Activated CD4-positive, alpha-beta T cell treated with anti-CD3 and anti-CD28 coated beads, Interleukin-2, amount 10 ng/mL, durations not matched to agents 7 days and 5 days (primary cell): ENCODE results near the gene MARK2. TPM values are rescaled to one million over a fixed set of nuclear protein-coding genes. Genes with fewer than 3 reads are reported as not detected.

Source experiments
- CTCF ChIA-PET: fragments of 350-600 bp; sonication (Branson Sonifier 250); formaldehyde crosslinking; loops from one replicate; lab custom pipeline; 2021; ENCODE audit warnings: antibody characterized with exemption; lab: Charles Lee
- POLR2A ChIA-PET: fragments of 350-600 bp; sonication (Branson Sonifier 250); formaldehyde crosslinking; loops from one replicate; lab custom pipeline; 2021; ENCODE audit warnings: antibody characterized with exemption; lab: Charles Lee
- DNase-seq: peaks from one replicate; pipeline ENCODE4 v3.0.0-alpha.2; 2020
- H3K27ac Mint-ChIP-seq: one replicate; pipeline ENCODE4 v1.8.0; 2021; ENCODE audit warnings: mild to moderate bottlenecking, moderate library complexity, mixed read lengths
- H3K27me3 Mint-ChIP-seq: one replicate; pipeline ENCODE4 v1.8.0; 2021; ENCODE audit warnings: mixed read lengths
- H3K36me3 Mint-ChIP-seq: one replicate; pipeline ENCODE4 v1.8.0; 2021; ENCODE audit warnings: low read depth, mixed read lengths
- H3K4me1 Mint-ChIP-seq: one replicate; pipeline ENCODE4 v1.8.0; 2021; ENCODE audit warnings: mixed read lengths
- H3K4me3 Mint-ChIP-seq: one replicate; pipeline ENCODE4 v1.8.0; 2021; ENCODE audit warnings: mild to moderate bottlenecking, moderate library complexity, mixed read lengths
- H3K9me3 Mint-ChIP-seq: one replicate; pipeline ENCODE4 v1.8.0; 2021; ENCODE audit warnings: mixed read lengths
- total RNA-seq, 2 experiments: library from RNA; stranded (reverse); gene quantifications; one replicate each; pipeline ENCODE4 v1.2.3, GENCODE V29; 2021

MARK2 gene
- total RNA-seq, 2 experiments from 2014 or later: 68.3 to 69.2 TPM

- no peak for DNase-seq
- POLR2A ChIA-PET: no interaction called here
- H3K27ac Mint-ChIP-seq: peak overlapping the region; percentile 73
- H3K36me3 Mint-ChIP-seq: peaks cover 9% of the 10 kb centered on the region
- peak overlapping the region; percentile 80 for H3K4me3 Mint-ChIP-seq
- H3K9me3 Mint-ChIP-seq: no peaks in the 10 kb centered on the region
- peaks cover 2% of the 10 kb centered on the region for H3K27me3 Mint-ChIP-seq
- CTCF ChIA-PET: interaction anchor here (0.7 to 1.5 kb wide), 3 partner anchors 8 to 100 kb away, joined by 3 to 4 read pairs (median 3); no protein-coding TSS in a partner anchor
- H3K4me1 Mint-ChIP-seq: peaks cover 33% of the 10 kb centered on the region
These were observed 99.0 kb downstream of the MARK2 start for GRCh38 chr11:63937713-63938478.

GRCh38 chr11:63938479-63939396 lies 99.8 kb downstream of the MARK2 start, which contains the start of gene NAA40:
NAA40 (plus strand) TSS chr11:63939002; CDS start chr11:63939097, 95 bp downstream.
- POLR2A ChIA-PET: no interaction called here
- Mint-ChIP-seq H3K27me3 (peaks cover 2% of the 10 kb centered on the region), H3K4me1 (peaks cover 33% of the 10 kb centered on the region), H3K36me3 (peaks cover 9% of the 10 kb centered on the region), H3K27ac (peak within 1 kb of the TSS; percentile 76), H3K9me3 (no peaks in the 10 kb centered on the region), H3K4me3 (peak within 1 kb of the TSS; percentile 80)
- CTCF ChIA-PET: interaction anchor here (1.4 kb wide), 1 partner anchor 101 kb away, joined by 3 read pairs; no protein-coding TSS in a partner anchor
- peak; percentile 93 for DNase-seq

DNA sequence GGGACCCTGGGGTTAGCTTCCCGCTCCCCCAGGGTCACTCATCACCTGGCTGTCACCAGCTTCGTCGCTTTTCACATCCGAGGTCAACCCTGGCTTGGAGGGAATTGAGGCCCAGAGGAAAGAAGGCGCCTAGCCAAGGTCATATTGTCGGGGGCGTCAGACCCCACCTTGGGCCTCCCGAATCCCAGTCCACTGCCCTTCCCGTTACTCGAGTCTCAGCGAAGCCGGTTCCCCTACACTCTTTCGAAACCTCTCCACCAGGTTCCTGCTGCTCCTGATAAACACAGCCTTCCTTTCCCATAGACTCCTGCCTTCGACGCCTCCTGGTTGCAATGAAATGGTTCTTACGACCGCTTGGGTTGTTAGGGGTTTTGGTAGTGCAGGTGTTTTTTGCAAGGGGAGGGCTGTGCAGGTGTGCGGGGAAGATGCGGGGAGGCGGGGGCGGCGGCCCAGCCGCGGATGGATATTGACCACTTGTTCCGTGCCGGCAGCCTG lies 100.5 kb downstream of the MARK2 start:
- DNase-seq: no peak
- Mint-ChIP-seq H3K27ac (peak overlapping the region; percentile 76), H3K4me1 (peaks cover 33% of the 10 kb centered on the region), H3K9me3 (no peaks in the 10 kb centered on the region), H3K4me3 (peak overlapping the region; percentile 80), H3K27me3 (peaks cover 2% of the 10 kb centered on the region), H3K36me3 (peaks cover 9% of the 10 kb centered on the region)
- CTCF ChIA-PET: interaction anchor here (1.4 kb wide), 1 partner anchor 102 kb away, joined by 3 read pairs; no protein-coding TSS in a partner anchor
- POLR2A ChIA-PET: no interaction called here

- H3K4me3 Mint-ChIP-seq: peak overlapping the region; percentile 80
- H3K9me3 Mint-ChIP-seq: no peaks in the 10 kb centered on the region
- ChIA-PET CTCF (no interaction called here), POLR2A (no interaction called here)
- no peak for DNase-seq
- H3K27me3 Mint-ChIP-seq: no peaks in the 10 kb centered on the region
- peaks cover 33% of the 10 kb centered on the region for H3K4me1 Mint-ChIP-seq
- peaks cover 9% of the 10 kb centered on the region for H3K36me3 Mint-ChIP-seq
- no peak overlapping the region for H3K27ac Mint-ChIP-seq
These were observed 101.9 kb downstream of the MARK2 start for GRCh38 chr11:63940786-63941185.

- no peak overlapping the region for H3K4me3 Mint-ChIP-seq
- peaks cover 35% of the 10 kb centered on the region for H3K4me1 Mint-ChIP-seq
- ChIA-PET CTCF (interaction anchor here (1.2 kb wide), 1 partner anchor 13 kb away, joined by 3 read pairs; no protein-coding TSS in a partner anchor), POLR2A (no interaction called here)
- H3K27me3 Mint-ChIP-seq: no peaks in the 10 kb centered on the region
- H3K9me3 Mint-ChIP-seq: no peaks in the 10 kb centered on the region
- peaks cover 13% of the 10 kb centered on the region for H3K36me3 Mint-ChIP-seq
- H3K27ac Mint-ChIP-seq: no peak overlapping the region
- no peak for DNase-seq
These were observed 103.0 kb downstream of the MARK2 start for GRCh38 chr11:63941901-63942300.

DNA sequence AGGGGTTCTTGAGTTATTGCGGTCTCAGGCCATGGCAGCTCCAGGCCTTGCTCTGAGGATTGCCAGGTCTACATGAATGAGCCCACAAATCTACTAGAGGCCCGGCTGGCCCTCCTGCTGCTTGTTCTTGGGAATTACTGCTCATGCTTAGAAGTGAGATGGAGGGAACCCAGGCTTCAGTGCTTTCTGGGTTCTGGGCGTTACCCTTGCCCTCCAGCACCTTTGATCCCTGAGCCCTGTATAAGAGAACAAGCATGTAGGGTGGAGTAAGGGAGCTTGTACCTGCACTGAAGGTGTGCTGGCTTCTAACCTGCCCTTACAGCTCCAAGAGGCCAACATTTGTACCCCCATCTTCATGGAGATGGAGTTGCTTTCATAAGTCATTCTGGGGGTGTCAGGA lies 103.9 kb downstream of the MARK2 start:
- Mint-ChIP-seq H3K4me1 (peaks cover 31% of the 10 kb centered on the region), H3K27me3 (no peaks in the 10 kb centered on the region), H3K27ac (no peak overlapping the region), H3K36me3 (peaks cover 16% of the 10 kb centered on the region), H3K4me3 (no peak overlapping the region), H3K9me3 (no peaks in the 10 kb centered on the region)
- DNase-seq: no peak
- ChIA-PET POLR2A (no interaction called here), CTCF (interaction anchor here (0.5 to 1.3 kb wide), 4 partner anchors 9 to 635 kb away, joined by 3 to 5 read pairs (median 4); no protein-coding TSS in a partner anchor)

DNA sequence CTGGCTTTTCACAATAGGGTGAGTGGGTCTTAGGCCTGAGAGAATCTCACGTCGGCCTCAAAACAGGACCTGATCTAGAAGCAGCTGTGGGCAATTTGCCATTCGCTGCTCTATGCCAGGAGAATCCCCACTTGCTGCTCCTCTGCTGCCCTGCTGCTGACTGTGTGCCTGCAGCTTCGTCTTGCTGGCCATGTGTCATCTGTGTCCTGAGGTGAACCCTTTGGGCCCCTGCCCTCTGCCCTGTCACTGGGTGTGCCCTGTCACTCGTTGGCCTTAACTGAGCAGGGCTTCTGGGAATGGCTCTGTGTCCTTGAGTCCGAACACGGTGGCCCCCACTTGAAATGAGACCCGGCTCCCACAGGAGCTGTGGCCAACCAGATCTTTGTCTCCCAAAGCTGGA lies 106.1 kb downstream of the MARK2 start:
- Mint-ChIP-seq H3K27me3 (no peaks in the 10 kb centered on the region), H3K36me3 (peaks cover 13% of the 10 kb centered on the region), H3K4me1 (peaks cover 22% of the 10 kb centered on the region), H3K27ac (no peak overlapping the region), H3K4me3 (no peak overlapping the region), H3K9me3 (no peaks in the 10 kb centered on the region)
- DNase-seq: no peak
- POLR2A ChIA-PET: interaction anchor here (1.1 kb wide), 1 partner anchor 107 kb away, joined by 3 read pairs; no protein-coding TSS in a partner anchor
- CTCF ChIA-PET: interaction anchor here (0.7 to 3.8 kb wide), 14 partner anchors 8 to 360 kb away, joined by 3 to 29 read pairs (median 4); partner anchors contain the start of genes ESRRA and MARK2

DNA sequence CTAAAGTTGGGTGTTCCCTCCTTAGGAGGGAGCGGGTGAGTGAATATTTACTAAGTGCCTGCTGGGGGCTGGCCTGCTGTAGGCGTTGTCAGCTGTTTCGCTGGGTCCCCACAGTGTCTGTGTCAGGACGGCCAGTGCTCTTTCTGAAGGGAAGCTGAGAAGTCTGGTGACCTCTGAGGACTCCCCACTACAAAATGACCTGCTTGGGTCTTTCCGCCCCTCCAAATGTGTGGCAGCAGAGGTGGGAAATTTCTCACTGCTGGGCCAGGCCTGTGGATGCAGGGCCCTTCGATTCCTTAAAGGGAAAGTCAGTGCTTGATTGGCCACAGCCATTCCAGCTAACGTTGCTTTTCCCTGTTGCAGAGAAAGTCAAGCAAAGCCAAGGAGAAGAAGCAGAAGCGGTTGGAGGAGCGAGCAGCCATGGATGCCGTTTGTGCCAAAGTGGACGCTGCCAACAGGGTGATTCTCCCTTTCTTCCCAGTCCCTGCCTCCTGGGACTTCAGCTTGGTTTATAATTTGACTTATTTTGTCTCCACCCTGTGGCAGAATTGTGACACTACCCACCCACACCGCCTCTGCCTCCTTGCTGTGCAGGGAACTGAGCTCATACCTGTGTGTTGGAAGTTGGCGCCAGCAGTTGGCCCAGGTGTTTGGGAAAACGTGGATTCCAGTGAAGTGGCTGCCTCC lies 106.7 kb downstream of the MARK2 start:
- Mint-ChIP-seq H3K4me3 (no peak overlapping the region), H3K27ac (no peak overlapping the region), H3K27me3 (no peaks in the 10 kb centered on the region), H3K4me1 (peaks cover 18% of the 10 kb centered on the region), H3K9me3 (no peaks in the 10 kb centered on the region), H3K36me3 (peaks cover 14% of the 10 kb centered on the region)
- ChIA-PET POLR2A (interaction anchor here (1.1 kb wide), 1 partner anchor 107 kb away, joined by 3 read pairs; no protein-coding TSS in a partner anchor), CTCF (interaction anchor here (0.5 to 3.8 kb wide), 19 partner anchors 9 to 360 kb away, joined by 3 to 29 read pairs (median 4); partner anchors contain the start of genes ESRRA and MARK2)
- peak; percentile 64 for DNase-seq

DNA sequence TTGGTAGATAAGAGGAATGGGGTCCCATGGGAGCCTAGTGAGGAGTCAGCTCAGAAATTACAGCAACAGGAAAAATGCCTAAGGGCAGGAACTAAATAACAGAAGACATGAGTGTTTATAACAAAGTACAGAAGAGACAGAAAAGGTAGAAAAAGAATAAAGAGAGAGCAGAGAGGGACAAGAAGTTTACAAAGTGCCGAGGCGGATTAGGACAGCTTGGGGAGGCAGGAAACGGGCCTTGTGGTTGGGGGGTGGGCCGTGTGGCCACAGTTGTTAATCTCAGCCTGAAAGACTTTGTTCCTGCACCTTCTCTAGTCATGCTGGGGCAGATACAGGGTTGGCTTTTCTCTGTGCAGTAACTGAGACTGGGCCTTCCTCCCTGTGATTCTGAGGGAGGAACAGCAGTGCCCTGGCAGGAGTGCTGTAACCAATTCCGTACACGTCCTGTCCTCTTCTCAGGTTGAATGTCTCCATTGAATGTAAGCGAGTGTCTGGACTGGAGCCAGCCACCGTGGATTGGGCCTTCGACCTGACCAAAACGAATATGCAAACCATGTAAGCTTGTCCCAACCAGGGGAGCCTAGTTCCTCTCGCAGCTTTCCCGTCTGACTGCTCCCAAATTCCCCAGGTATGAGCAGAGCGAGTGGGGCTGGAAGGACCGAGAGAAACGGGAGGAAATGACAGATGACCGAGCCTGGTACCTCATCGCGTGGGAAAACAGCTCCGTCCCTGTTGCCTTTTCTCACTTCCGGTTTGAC lies 113.0 kb downstream of the MARK2 start:
- Mint-ChIP-seq H3K4me3 (peak overlapping the region; percentile 55), H3K36me3 (peaks cover 46% of the 10 kb centered on the region), H3K27me3 (no peaks in the 10 kb centered on the region), H3K9me3 (no peaks in the 10 kb centered on the region), H3K4me1 (peaks cover 29% of the 10 kb centered on the region), H3K27ac (peak overlapping the region; percentile 83)
- DNase-seq: peak; percentile 63
- POLR2A ChIA-PET: interaction anchor here (0.5 kb wide), 1 partner anchor 27 kb away, joined by 3 read pairs; no protein-coding TSS in a partner anchor
- CTCF ChIA-PET: interaction anchor here (0.6 to 2.2 kb wide), 6 partner anchors 9 to 233 kb away, joined by 3 to 13 read pairs (median 4); no protein-coding TSS in a partner anchor

GRCh38 chr11:63952570-63952969 lies 113.7 kb downstream of the MARK2 start:
- H3K9me3 Mint-ChIP-seq: no peaks in the 10 kb centered on the region
- POLR2A ChIA-PET: interaction anchor here (0.5 kb wide), 1 partner anchor 26 kb away, joined by 3 read pairs; no protein-coding TSS in a partner anchor
- H3K36me3 Mint-ChIP-seq: peaks cover 43% of the 10 kb centered on the region
- H3K27ac Mint-ChIP-seq: peak overlapping the region; percentile 83
- H3K27me3 Mint-ChIP-seq: no peaks in the 10 kb centered on the region
- H3K4me3 Mint-ChIP-seq: peak overlapping the region; percentile 55
- H3K4me1 Mint-ChIP-seq: peaks cover 31% of the 10 kb centered on the region
- CTCF ChIA-PET: interaction anchor here (1.6 to 2.2 kb wide), 4 partner anchors 9 to 48 kb away, joined by 4 to 13 read pairs (median 5); no protein-coding TSS in a partner anchor
- DNase-seq: no peak

DNA sequence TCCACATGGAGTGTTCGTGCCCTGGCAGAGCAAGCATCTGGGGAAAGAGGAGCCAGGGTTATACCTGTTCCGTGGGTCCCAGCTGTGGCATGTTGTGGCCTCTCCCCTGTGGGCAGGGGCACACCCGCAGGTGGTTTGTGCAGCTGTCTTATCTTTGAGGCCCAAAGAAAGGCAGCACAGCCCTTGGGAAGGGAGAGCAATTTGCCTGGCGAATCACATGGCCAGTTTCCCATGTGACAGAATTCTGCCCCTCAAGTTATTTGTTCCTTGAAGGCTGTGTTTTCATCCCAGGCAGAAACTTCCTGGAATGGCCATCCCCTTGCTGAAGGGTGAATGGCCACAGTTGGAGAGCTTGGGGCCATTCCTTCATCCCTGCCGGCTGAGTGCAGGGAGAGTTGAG lies 119.1 kb downstream of the MARK2 start:
- H3K4me3 Mint-ChIP-seq: no peak overlapping the region
- ChIA-PET CTCF (interaction anchor here (1.2 to 2.2 kb wide), 3 partner anchors 9 to 12 kb away, joined by 3 to 8 read pairs (median 7); no protein-coding TSS in a partner anchor), POLR2A (no interaction called here)
- H3K27ac Mint-ChIP-seq: no peak overlapping the region
- H3K9me3 Mint-ChIP-seq: no peaks in the 10 kb centered on the region
- H3K4me1 Mint-ChIP-seq: peaks cover 29% of the 10 kb centered on the region
- peaks cover 25% of the 10 kb centered on the region for H3K36me3 Mint-ChIP-seq
- no peak for DNase-seq
- no peaks in the 10 kb centered on the region for H3K27me3 Mint-ChIP-seq
